Upper lobe of right lung (tissue), 1 donor: ENCODE results near the gene FBF1. TPM values are rescaled to one million over a fixed set of nuclear protein-coding genes. Genes with fewer than 3 reads are reported as not detected.

Source experiments
- ATAC-seq: fragments of 200-7000 bp; cut with Tn5 transposase; one replicate; pipeline ENCODE4 v1.9.1; 2020; ENCODE audit warnings: mild to moderate bottlenecking, moderate library complexity
- DNase-seq: peaks from one replicate; pipeline ENCODE4 v3.0.0-alpha.2; 2020
- H3K27ac ChIP-seq: fragments of 200-600 bp; one replicate; pipeline ENCODE4 v1.8.0; 2022
- H3K27me3 ChIP-seq: fragments of 200-600 bp; one replicate; pipeline ENCODE4 v1.8.0; 2022; ENCODE audit warnings: mild to moderate bottlenecking
- H3K36me3 ChIP-seq: fragments of 200-600 bp; one replicate; pipeline ENCODE4 v1.8.0; 2022
- H3K4me1 ChIP-seq: fragments of 200-600 bp; one replicate; pipeline ENCODE4 v1.8.0; 2022
- H3K4me3 ChIP-seq: fragments of 200-600 bp; one replicate; pipeline ENCODE4 v1.8.0; 2022; ENCODE audit warnings: mild to moderate bottlenecking
- H3K9me3 ChIP-seq: fragments of 200-600 bp; one replicate; pipeline ENCODE4 v1.8.0; 2022
- CTCF ChIP-seq: fragments of 200-600 bp; IDR thresholded peaks from one replicate; pipeline ENCODE4 v1.8.0; 2022; ENCODE audit warnings: antibody characterized with exemption
- intact Hi-C: fragments of 100-400 bp; cut with DNase I; formaldehyde crosslinking; loops from one replicate; pipeline ENCODE4 v1.11.0; 2022
- total RNA-seq: library from RNA; stranded (reverse); fragmentation: NEBNext Ultra II Directional; extraction: Animal tissue kit (Norgen Biotek cat#: 25700); gene quantifications from one replicate; pipeline ENCODE4 v1.2.1, GENCODE V29; 2021
- donor health status: DM: no; HTN: yes; CAD: no; lungs with severe emphysema.

The FBF1 gene
- total RNA-seq, 1 donor from 2014 or later = 11.3 TPM

- DNase-seq (no peak), ATAC-seq (no peak)
- H3K4me3 ChIP-seq = no peak overlapping the region
- no peaks in the 10 kb centered on the region for H3K27me3 ChIP-seq
- no peaks in the 10 kb centered on the region for H3K9me3 ChIP-seq
- no peak overlapping the region for H3K27ac ChIP-seq
- TF ChIP-seq CTCF = no peak
- H3K4me1 ChIP-seq = peaks cover 10% of the 10 kb centered on the region
- intact Hi-C loops = no loop called here
- no peaks in the 10 kb centered on the region for H3K36me3 ChIP-seq
These were observed 59.0 kb downstream of the FBF1 start for GRCh38 chr17:75881678-75882454.

GRCh38 chr17:75880266-75880665, 60.6 kb downstream of the FBF1 start:
- H3K4me3 ChIP-seq = no peak overlapping the region
- DNase-seq = no peak
- H3K4me1 ChIP-seq = peaks cover 26% of the 10 kb centered on the region
- no peak overlapping the region for H3K27ac ChIP-seq
- no peaks in the 10 kb centered on the region for H3K27me3 ChIP-seq
- no peaks in the 10 kb centered on the region for H3K9me3 ChIP-seq
- H3K36me3 ChIP-seq = peaks cover 7% of the 10 kb centered on the region
- no peak for TF ChIP-seq CTCF
- intact Hi-C loops = no loop called here
- ATAC-seq = no peak

GRCh38 chr17:75878174-75878998, 62.5 kb downstream of the FBF1 start, which contains the start of gene TRIM47:
TSS of gene TRIM47 (minus strand) at chr17:75878581. CDS start at chr17:75878548, 33 bp downstream.
- peak; percentile 82 for DNase-seq
- Histone ChIP-seq H3K4me3 (peak within 1 kb of the TSS; percentile 70), H3K27me3 (no peaks in the 10 kb centered on the region), H3K4me1 (peaks cover 38% of the 10 kb centered on the region), H3K36me3 (peaks cover 22% of the 10 kb centered on the region), H3K27ac (peak within 1 kb of the TSS; percentile 91), H3K9me3 (no peaks in the 10 kb centered on the region)
- ATAC-seq = peak; percentile 62
- intact Hi-C loops = no loop called here
- no peak for TF ChIP-seq CTCF

GRCh38 chr17:75877752-75878173, 63.1 kb downstream of the FBF1 start:
- intact Hi-C loops = no loop called here
- H3K4me3 ChIP-seq = peak overlapping the region; percentile 70
- no peaks in the 10 kb centered on the region for H3K9me3 ChIP-seq
- H3K36me3 ChIP-seq = peaks cover 22% of the 10 kb centered on the region
- H3K4me1 ChIP-seq = peaks cover 44% of the 10 kb centered on the region
- ATAC-seq (peak; percentile 76), DNase-seq (peak; percentile 89)
- H3K27ac ChIP-seq = peak overlapping the region; percentile 91
- TF ChIP-seq CTCF = peak; percentile 45
- no peaks in the 10 kb centered on the region for H3K27me3 ChIP-seq

- H3K4me3 ChIP-seq = peak overlapping the region; percentile 70
- TF ChIP-seq CTCF = no peak
- no peaks in the 10 kb centered on the region for H3K27me3 ChIP-seq
- H3K36me3 ChIP-seq = peaks cover 22% of the 10 kb centered on the region
- DNase-seq (peak; percentile 91), ATAC-seq (peak; percentile 61)
- intact Hi-C loops = no loop called here
- H3K27ac ChIP-seq = peak overlapping the region; percentile 91
- H3K9me3 ChIP-seq = no peaks in the 10 kb centered on the region
- H3K4me1 ChIP-seq = peaks cover 50% of the 10 kb centered on the region
These were observed 63.7 kb downstream of the FBF1 start for GRCh38 chr17:75876938-75877751.
